ENCODE measurements around the gene NOTO. TPM values are rescaled to one million over a fixed set of nuclear protein-coding genes. Genes with fewer than 3 reads are reported as not detected.
"Not testable (repeated sequence)": the region's sequence is repeated elsewhere in the genome, so short reads cannot be mapped to it uniquely, and the experiment has no call there.

NOTO gene
- total RNA-seq (not detected), polyA plus RNA-seq (not detected)

GRCh38 chr2:73202156-73203054, at the start of gene NOTO:
NOTO (plus strand) TSS chr2:73202574; CDS start chr2:73202667, 93 bp downstream.
- H3K27ac Mint-ChIP-seq = no peak within 1 kb of the TSS
- H3K27me3 Mint-ChIP-seq = peaks cover 47 to 61% of the 10 kb centered on the region in 2 donors
- no peaks in the 10 kb centered on the region for H3K4me1 ChIP-seq (ENCODE audit: insufficient read depth, low read length)
- CTCF ChIA-PET = interaction anchor here (0.9 to 3.0 kb wide), 4 partner anchors 8 to 25 kb away, joined by 3 to 11 read pairs (median 6); no protein-coding TSS in a partner anchor
- POLR2A ChIA-PET = no interaction called here
- H3K36me3 ChIP-seq (ENCODE audit: insufficient read depth, low read length) = no peaks in the 10 kb centered on the region
- peak within 1 kb of the TSS; percentile 14 to 82 (median 66) for H3K4me3 Mint-ChIP-seq
- H3K9me3 Mint-ChIP-seq = no peaks in the 10 kb centered on the region
- peaks cover 5 to 12% (median 6%) of the 10 kb centered on the region in 3 donors for H3K4me1 Mint-ChIP-seq
- H3K27me3 ChIP-seq (ENCODE audit: insufficient read depth, low read length, poor library complexity, severe bottlenecking) = peaks cover 13% of the 10 kb centered on the region
- H3K9me3 ChIP-seq (ENCODE audit: low read length) = no peaks in the 10 kb centered on the region
- no peak for DNase-seq
- peaks cover 0 to 2% (median 0%) of the 10 kb centered on the region in 3 donors for H3K36me3 Mint-ChIP-seq
- H3K27ac ChIP-seq (ENCODE audit: low read depth, low read length) = no peak within 1 kb of the TSS
- no peak within 1 kb of the TSS for H3K4me3 ChIP-seq (ENCODE audit: low read length)

- Histone ChIP-seq H3K4me3 (ENCODE audit: low read length) (no peak overlapping the region), H3K27me3 (ENCODE audit: insufficient read depth, low read length, poor library complexity, severe bottlenecking) (no peaks in the 10 kb centered on the region), H3K4me1 (ENCODE audit: insufficient read depth, low read length) (no peaks in the 10 kb centered on the region), H3K27ac (ENCODE audit: low read depth, low read length) (no peak overlapping the region), H3K9me3 (ENCODE audit: low read length) (no peaks in the 10 kb centered on the region), H3K36me3 (ENCODE audit: insufficient read depth, low read length) (no peaks in the 10 kb centered on the region)
- POLR2A ChIA-PET = no interaction called here
- Mint-ChIP-seq H3K4me3 (no peak overlapping the region), H3K4me1 (no peaks in the 10 kb centered on the region), H3K36me3 (no peaks in the 10 kb centered on the region), H3K9me3 (no peaks in the 10 kb centered on the region), H3K27me3 (peaks cover 32 to 59% of the 10 kb centered on the region in 2 donors), H3K27ac (no peak overlapping the region)
- CTCF ChIA-PET = interaction anchor here (0.6 to 2.2 kb wide), 6 partner anchors 21 to 165 kb away, joined by 3 to 7 read pairs (median 4); no protein-coding TSS in a partner anchor
- DNase-seq = peak; percentile 17 to 51 (median 24)
These were observed 45.7 kb upstream of the NOTO start for GRCh38 chr2:73156539-73157124.

DNA sequence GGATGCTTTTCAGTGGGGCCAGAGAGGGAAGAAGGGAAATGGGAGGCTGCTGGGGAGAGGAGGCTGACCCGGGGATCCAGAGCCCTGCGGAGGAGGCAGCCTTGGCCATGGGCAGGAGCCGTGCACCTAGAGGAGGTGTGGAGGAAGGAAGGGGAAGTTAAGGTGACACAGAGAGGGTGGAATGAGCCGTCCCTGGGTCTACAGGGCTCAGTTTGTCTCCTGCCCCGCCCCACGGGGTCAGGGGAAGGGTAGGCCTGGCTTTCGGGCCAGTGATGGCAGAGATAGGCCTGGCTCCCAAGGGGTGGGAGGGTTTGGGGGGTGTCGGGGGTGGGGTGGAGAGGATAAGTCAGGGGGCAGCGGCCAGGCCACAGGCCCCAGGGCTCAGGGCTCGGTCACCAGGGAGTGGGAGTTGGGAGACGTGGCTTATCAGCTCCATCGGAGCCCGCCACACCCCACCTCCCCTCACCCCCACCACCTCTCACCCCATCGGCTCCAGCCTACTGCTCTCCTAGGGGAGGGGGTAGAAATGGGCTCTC, 39.5 kb upstream of the NOTO start:
- no peak for DNase-seq
- POLR2A ChIA-PET = no interaction called here
- no peaks in the 10 kb centered on the region for H3K27me3 ChIP-seq (ENCODE audit: insufficient read depth, low read length, poor library complexity, severe bottlenecking)
- H3K4me3 ChIP-seq (ENCODE audit: low read length) = no peak overlapping the region
- H3K36me3 ChIP-seq (ENCODE audit: insufficient read depth, low read length) = no peaks in the 10 kb centered on the region
- H3K4me1 ChIP-seq (ENCODE audit: insufficient read depth, low read length) = no peaks in the 10 kb centered on the region
- H3K9me3 ChIP-seq (ENCODE audit: low read length) = no peaks in the 10 kb centered on the region
- Mint-ChIP-seq H3K9me3 (no peaks in the 10 kb centered on the region), H3K27ac (no peak overlapping the region), H3K27me3 (peaks cover 15 to 40% of the 10 kb centered on the region in 2 donors), H3K36me3 (no peaks in the 10 kb centered on the region), H3K4me3 (no peak overlapping the region), H3K4me1 (peaks cover 0 to 2% (median 0%) of the 10 kb centered on the region in 3 donors)
- no peak overlapping the region for H3K27ac ChIP-seq (ENCODE audit: low read depth, low read length)
- CTCF ChIA-PET = interaction anchor here (0.6 to 2.2 kb wide), 8 partner anchors 12 to 171 kb away, joined by 3 to 16 read pairs (median 6); no protein-coding TSS in a partner anchor

GRCh38 chr2:73163483-73164367, 38.6 kb upstream of the NOTO start:
- H3K4me1 Mint-ChIP-seq = peaks cover 0 to 2% (median 0%) of the 10 kb centered on the region in 3 donors

GRCh38 chr2:73165978-73166377, 36.4 kb upstream of the NOTO start:
- H3K36me3 Mint-ChIP-seq; H3K36me3 ChIP-seq (ENCODE audit: insufficient read depth, low read length); CTCF ChIA-PET; H3K4me1 ChIP-seq (ENCODE audit: insufficient read depth, low read length); H3K4me3 Mint-ChIP-seq; H3K27me3 ChIP-seq (ENCODE audit: insufficient read depth, low read length, poor library complexity, severe bottlenecking); H3K4me3 ChIP-seq (ENCODE audit: low read length); H3K27ac Mint-ChIP-seq; H3K4me1 Mint-ChIP-seq; H3K27ac ChIP-seq (ENCODE audit: low read depth, low read length); H3K9me3 Mint-ChIP-seq; POLR2A ChIA-PET; H3K9me3 ChIP-seq (ENCODE audit: low read length); DNase-seq: not testable (repeated sequence)
- peaks cover 11 to 19% of the 10 kb centered on the region in 2 donors for H3K27me3 Mint-ChIP-seq

More at GRCh38 chr2:73163483-73164367, 38.6 kb upstream of the NOTO start:
- H3K9me3 ChIP-seq (ENCODE audit: low read length) = no peaks in the 10 kb centered on the region
- ChIA-PET POLR2A (no interaction called here), CTCF (interaction anchor here (0.6 to 2.2 kb wide), 10 partner anchors 10 to 270 kb away, joined by 3 to 16 read pairs (median 4); no protein-coding TSS in a partner anchor)
- Mint-ChIP-seq H3K36me3 (no peaks in the 10 kb centered on the region), H3K9me3 (no peaks in the 10 kb centered on the region), H3K27me3 (peaks cover 12 to 35% of the 10 kb centered on the region in 2 donors), H3K4me3 (no peak overlapping the region), H3K27ac (peak overlapping the region in 1 of 8 donors; percentile 31)
- no peak overlapping the region for H3K4me3 ChIP-seq (ENCODE audit: low read length)
- H3K27me3 ChIP-seq (ENCODE audit: insufficient read depth, low read length, poor library complexity, severe bottlenecking) = no peaks in the 10 kb centered on the region
- DNase-seq = peak; percentile 35 to 66 (median 48)
- H3K4me1 ChIP-seq (ENCODE audit: insufficient read depth, low read length) = no peaks in the 10 kb centered on the region
- H3K27ac ChIP-seq (ENCODE audit: low read depth, low read length) = no peak overlapping the region
- no peaks in the 10 kb centered on the region for H3K36me3 ChIP-seq (ENCODE audit: insufficient read depth, low read length)

GRCh38 chr2:73166813-73167212, 35.6 kb upstream of the NOTO start:
- H3K4me3 ChIP-seq (ENCODE audit: low read length); H3K36me3 ChIP-seq (ENCODE audit: insufficient read depth, low read length); CTCF ChIA-PET; H3K4me1 ChIP-seq (ENCODE audit: insufficient read depth, low read length); H3K9me3 ChIP-seq (ENCODE audit: low read length); H3K27ac Mint-ChIP-seq; H3K27ac ChIP-seq (ENCODE audit: low read depth, low read length); H3K4me1 Mint-ChIP-seq; H3K36me3 Mint-ChIP-seq; H3K9me3 Mint-ChIP-seq; POLR2A ChIA-PET; H3K27me3 ChIP-seq (ENCODE audit: insufficient read depth, low read length, poor library complexity, severe bottlenecking); DNase-seq; H3K4me3 Mint-ChIP-seq: not testable (repeated sequence)
- H3K27me3 Mint-ChIP-seq = peaks cover 11 to 13% of the 10 kb centered on the region in 2 donors

DNA sequence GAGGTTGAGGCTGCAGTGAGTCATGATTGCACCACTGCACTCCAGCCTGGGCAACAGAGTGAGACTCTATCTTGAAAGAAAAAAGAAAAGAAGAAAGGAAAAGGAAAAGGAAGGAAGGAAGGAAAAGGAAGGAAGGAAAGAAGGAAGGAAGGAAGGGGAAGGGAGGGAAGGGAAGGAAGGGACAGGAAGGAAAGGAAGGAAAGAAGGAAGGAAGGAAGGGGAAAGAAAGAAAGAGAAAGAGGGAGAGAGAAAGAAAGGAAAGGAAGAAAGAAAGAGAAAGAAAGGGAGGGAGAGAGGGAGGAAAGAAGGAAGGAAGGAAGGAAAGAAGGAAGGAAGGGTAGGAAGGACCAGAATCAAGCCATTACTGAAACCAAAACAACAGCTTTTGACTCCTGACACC, 34.0 kb upstream of the NOTO start:
- POLR2A ChIA-PET; H3K27ac ChIP-seq (ENCODE audit: low read depth, low read length); H3K4me3 ChIP-seq (ENCODE audit: low read length); H3K9me3 Mint-ChIP-seq; H3K27me3 ChIP-seq (ENCODE audit: insufficient read depth, low read length, poor library complexity, severe bottlenecking); H3K36me3 ChIP-seq (ENCODE audit: insufficient read depth, low read length); H3K27ac Mint-ChIP-seq; H3K4me1 Mint-ChIP-seq; DNase-seq; H3K4me3 Mint-ChIP-seq; H3K36me3 Mint-ChIP-seq; H3K9me3 ChIP-seq (ENCODE audit: low read length); H3K4me1 ChIP-seq (ENCODE audit: insufficient read depth, low read length): not testable (repeated sequence)
- CTCF ChIA-PET = interaction anchor here (1.3 to 1.9 kb wide), 2 partner anchors 9 to 83 kb away, joined by 5 to 7 read pairs; no protein-coding TSS in a partner anchor
- peaks cover 11 to 14% of the 10 kb centered on the region in 2 donors for H3K27me3 Mint-ChIP-seq

Measured in CD8-positive, alpha-beta memory T cell (primary cell).